ENCODE measurements around the gene GRIP1. TPM values are rescaled to one million over a fixed set of nuclear protein-coding genes. Genes with fewer than 3 reads are reported as not detected.

Gene GRIP1
- total RNA-seq, 1 donor from 2014 or later: 0.47 TPM

DNA sequence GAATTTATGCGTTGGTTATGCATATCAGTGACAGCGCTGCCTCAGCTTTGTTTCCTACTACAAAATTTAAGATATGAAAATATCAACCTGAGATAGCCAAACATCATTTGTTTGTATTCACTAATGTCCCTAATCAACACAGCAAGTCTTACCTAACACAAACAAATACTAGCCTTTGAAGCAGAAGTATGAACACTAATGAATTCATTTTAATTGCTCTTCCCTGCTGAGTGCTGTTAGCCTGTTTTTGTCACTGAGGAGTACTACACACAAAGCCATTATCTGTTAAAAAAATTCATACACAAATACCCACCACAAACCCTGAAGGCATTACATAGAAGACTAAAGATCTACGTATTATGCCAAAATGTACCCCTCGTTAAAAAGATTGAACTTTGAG is 225.8 kb downstream of the GRIP1 start:
- no peak for DNase-seq
- intact Hi-C loops (cut with micrococcal nuclease): no loop called here
- H3K27ac ChIP-seq (replicated peaks): no peak overlapping the region
- H3K9me3 ChIP-seq (replicated peaks): no peaks in the 10 kb centered on the region
- no peak overlapping the region for H3K4me3 ChIP-seq
- H3K4me1 ChIP-seq: no peaks in the 10 kb centered on the region
- TF ChIP-seq, protein P1, sequence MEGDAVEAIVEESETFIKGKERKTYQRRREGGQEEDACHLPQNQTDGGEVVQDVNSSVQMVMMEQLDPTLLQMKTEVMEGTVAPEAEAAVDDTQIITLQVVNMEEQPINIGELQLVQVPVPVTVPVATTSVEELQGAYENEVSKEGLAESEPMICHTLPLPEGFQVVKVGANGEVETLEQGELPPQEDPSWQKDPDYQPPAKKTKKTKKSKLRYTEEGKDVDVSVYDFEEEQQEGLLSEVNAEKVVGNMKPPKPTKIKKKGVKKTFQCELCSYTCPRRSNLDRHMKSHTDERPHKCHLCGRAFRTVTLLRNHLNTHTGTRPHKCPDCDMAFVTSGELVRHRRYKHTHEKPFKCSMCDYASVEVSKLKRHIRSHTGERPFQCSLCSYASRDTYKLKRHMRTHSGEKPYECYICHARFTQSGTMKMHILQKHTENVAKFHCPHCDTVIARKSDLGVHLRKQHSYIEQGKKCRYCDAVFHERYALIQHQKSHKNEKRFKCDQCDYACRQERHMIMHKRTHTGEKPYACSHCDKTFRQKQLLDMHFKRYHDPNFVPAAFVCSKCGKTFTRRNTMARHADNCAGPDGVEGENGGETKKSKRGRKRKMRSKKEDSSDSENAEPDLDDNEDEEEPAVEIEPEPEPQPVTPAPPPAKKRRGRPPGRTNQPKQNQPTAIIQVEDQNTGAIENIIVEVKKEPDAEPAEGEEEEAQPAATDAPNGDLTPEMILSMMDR (IDR thresholded peaks at IDR 0.05; ENCODE audit: borderline replicate concordance): no peak
- H3K36me3 ChIP-seq: no peaks in the 10 kb centered on the region
- H3K27me3 ChIP-seq (ENCODE audit: low read depth): peaks cover 8% of the 10 kb centered on the region

DNA sequence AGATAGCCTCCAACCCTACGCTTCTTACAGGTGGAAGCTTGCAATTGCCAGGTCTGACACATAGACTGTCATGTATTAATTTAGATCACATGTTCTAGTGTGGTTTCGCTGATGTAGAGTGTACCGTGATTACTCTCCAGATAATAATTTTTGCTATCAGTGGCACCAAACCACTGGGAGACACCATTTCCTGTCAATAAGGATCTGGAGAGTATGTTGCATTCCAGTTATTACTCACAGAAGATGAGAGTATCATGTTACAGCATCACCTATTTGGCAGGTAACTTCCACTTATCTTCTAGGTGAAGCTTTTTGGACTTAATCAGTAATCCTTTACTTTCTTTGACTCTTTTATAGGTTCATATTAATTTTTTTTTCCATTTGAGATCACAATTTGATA is 229.3 kb downstream of the GRIP1 start:
- Histone ChIP-seq H3K27me3 (ENCODE audit: low read depth) (no peaks in the 10 kb centered on the region), H3K36me3 (no peaks in the 10 kb centered on the region), H3K27ac (replicated peaks) (no peak overlapping the region), H3K4me1 (no peaks in the 10 kb centered on the region), H3K4me3 (no peak overlapping the region), H3K9me3 (replicated peaks) (no peaks in the 10 kb centered on the region)
- intact Hi-C loops (cut with micrococcal nuclease): no loop called here
- TF ChIP-seq, protein P1 (IDR thresholded peaks at IDR 0.05; ENCODE audit: borderline replicate concordance): no peak
- no peak for DNase-seq

DNA sequence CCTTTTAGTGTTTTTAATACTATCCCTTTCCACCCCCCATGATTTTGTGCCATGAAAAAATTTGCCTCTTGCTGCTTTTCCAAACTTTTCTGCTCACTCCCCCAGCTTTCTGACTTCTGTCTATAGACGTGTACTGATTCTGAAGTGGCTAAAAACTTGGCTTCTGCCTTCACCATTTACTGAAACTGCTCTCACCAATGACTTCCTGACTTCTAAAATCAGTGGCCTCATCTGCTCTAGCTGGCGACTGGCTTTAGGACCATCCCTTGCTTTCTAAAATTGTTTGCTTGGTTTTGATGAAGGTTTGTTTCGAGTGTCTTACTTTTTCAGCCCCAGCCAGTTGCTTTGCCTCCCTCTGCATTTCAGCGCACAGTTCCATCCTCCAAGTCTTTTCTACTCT is 231.2 kb downstream of the GRIP1 start:
- no peak overlapping the region for H3K27ac ChIP-seq (replicated peaks)
- H3K36me3 ChIP-seq: no peaks in the 10 kb centered on the region
- H3K4me3 ChIP-seq: no peak overlapping the region
- H3K27me3 ChIP-seq (ENCODE audit: low read depth): no peaks in the 10 kb centered on the region
- H3K4me1 ChIP-seq: no peaks in the 10 kb centered on the region
- TF ChIP-seq, protein P1 (IDR thresholded peaks at IDR 0.05; ENCODE audit: borderline replicate concordance): no peak
- no peak for DNase-seq
- intact Hi-C loops (cut with micrococcal nuclease): no loop called here
- H3K9me3 ChIP-seq (replicated peaks): no peaks in the 10 kb centered on the region

DNA sequence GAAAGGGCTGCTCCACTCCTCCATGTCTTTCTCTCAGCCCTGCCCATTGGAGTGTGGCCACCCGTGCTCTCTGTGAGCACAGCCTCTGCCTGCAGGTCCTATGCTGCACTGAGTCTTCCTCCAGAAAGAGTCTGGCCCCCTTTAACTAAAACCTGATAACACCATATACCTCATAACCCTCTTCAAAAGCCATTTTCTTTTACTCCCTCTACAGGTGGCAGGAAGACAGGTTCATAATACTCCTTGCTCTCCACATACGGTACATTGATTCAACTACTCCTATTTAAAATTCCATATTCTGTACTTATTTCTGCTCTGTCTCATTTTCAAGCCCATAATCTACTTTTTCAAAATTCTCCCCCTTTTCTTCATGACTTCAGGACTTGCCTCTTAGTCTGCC is 232.6 kb downstream of the GRIP1 start:
- TF ChIP-seq, protein P1 (IDR thresholded peaks at IDR 0.05; ENCODE audit: borderline replicate concordance): no peak

DNA sequence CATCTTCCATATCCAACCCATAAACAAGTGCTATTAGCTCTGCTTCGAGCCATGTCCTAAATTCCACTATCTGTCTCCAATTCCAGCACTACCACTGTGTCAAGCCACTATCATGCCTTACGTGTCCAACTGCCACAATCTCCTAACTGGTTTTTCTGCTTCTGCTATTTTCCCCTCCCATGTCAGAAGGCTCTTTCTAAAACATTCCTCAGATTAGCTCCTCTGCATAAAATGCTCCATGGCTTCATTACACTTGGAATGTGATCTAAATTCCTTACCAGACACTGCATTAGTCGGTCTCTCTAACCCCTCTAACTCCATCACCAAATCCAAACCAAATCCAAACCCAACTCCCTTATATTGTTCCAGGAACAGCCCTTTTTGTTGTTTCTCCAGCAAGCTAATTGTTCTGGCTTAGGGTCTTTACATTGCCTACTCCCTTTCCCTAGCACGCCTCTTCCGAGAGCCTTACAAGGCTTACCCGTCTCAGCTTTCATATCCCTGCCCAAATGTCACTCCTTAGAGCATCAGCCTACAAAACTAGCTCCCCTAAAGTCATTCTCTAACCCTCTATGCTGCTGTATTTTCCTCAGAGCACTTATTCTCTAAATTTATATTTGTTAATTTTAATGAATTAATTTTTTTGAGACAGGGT is 236.8 kb downstream of the GRIP1 start:
- no peak for DNase-seq
- TF ChIP-seq, protein P1 (IDR thresholded peaks at IDR 0.05; ENCODE audit: borderline replicate concordance): no peak
- Histone ChIP-seq H3K27ac (replicated peaks) (no peak overlapping the region), H3K4me3 (no peak overlapping the region), H3K9me3 (replicated peaks) (no peaks in the 10 kb centered on the region), H3K4me1 (no peaks in the 10 kb centered on the region), H3K36me3 (no peaks in the 10 kb centered on the region), H3K27me3 (ENCODE audit: low read depth) (peaks cover 6% of the 10 kb centered on the region)
- intact Hi-C loops (cut with micrococcal nuclease): no loop called here

More for the DNA sequence above, 232.6 kb downstream of the GRIP1 start:
- Histone ChIP-seq H3K9me3 (replicated peaks) (no peaks in the 10 kb centered on the region), H3K4me3 (no peak overlapping the region), H3K4me1 (no peaks in the 10 kb centered on the region), H3K36me3 (no peaks in the 10 kb centered on the region), H3K27ac (replicated peaks) (no peak overlapping the region), H3K27me3 (ENCODE audit: low read depth) (no peaks in the 10 kb centered on the region)
- DNase-seq: no peak
- intact Hi-C loops (cut with micrococcal nuclease): no loop called here
